SKM-1 (cell line): ENCODE data around the gene ZFP3.
"Not testable (repeated sequence)": the region's sequence is repeated elsewhere in the genome, so short reads cannot be mapped to it uniquely, and the experiment has no call there.

Source experiments
- DNase-seq: peaks from one replicate; lab custom pipeline; 2025; ENCODE audit not compliant: unreplicated experiment; lab: John Stamatoyannopoulos, UW

The ZFP3 gene

GRCh38 chr17:5124125-5124760 is 46.0 kb downstream of the ZFP3 start:
- DNase-seq: not testable (repeated sequence)

GRCh38 chr17:5124896-5125295 is 46.6 kb downstream of the ZFP3 start:
- not testable (repeated sequence) for DNase-seq

GRCh38 chr17:5126719-5127488 is 48.6 kb downstream of the ZFP3 start:
- DNase-seq: no peak

- DNase-seq: no peak
Observed at GRCh38 chr17:5127910-5128309, 49.6 kb downstream of the ZFP3 start.

- not testable (repeated sequence) for DNase-seq
Observed at GRCh38 chr17:5128387-5128786, 50.1 kb downstream of the ZFP3 start.

GRCh38 chr17:5128905-5129535 is 50.8 kb downstream of the ZFP3 start:
- no peak for DNase-seq

- not testable (repeated sequence) for DNase-seq
Observed at GRCh38 chr17:5129770-5130169, 51.5 kb downstream of the ZFP3 start.

- DNase-seq: not testable (repeated sequence)
Observed at GRCh38 chr17:5130261-5130660, 52.0 kb downstream of the ZFP3 start.

- not testable (repeated sequence) for DNase-seq
Observed at GRCh38 chr17:5130687-5131086, 52.4 kb downstream of the ZFP3 start.

GRCh38 chr17:5131146-5131715 is 53.0 kb downstream of the ZFP3 start:
- no peak for DNase-seq

GRCh38 chr17:5131799-5132502 is 53.7 kb downstream of the ZFP3 start:
- not testable (repeated sequence) for DNase-seq

GRCh38 chr17:5132503-5133225 is 54.4 kb downstream of the ZFP3 start:
- DNase-seq: not testable (repeated sequence)

- DNase-seq: no peak
Observed at GRCh38 chr17:5133311-5133710, 55.0 kb downstream of the ZFP3 start.

GRCh38 chr17:5133961-5134360 is 55.7 kb downstream of the ZFP3 start:
- DNase-seq: not testable (repeated sequence)

- DNase-seq: not testable (repeated sequence)
Observed at GRCh38 chr17:5134571-5134970, 56.3 kb downstream of the ZFP3 start.

GRCh38 chr17:5135131-5135712 is 57.0 kb downstream of the ZFP3 start:
- not testable (repeated sequence) for DNase-seq

GRCh38 chr17:5135726-5136579 is 57.7 kb downstream of the ZFP3 start:
- DNase-seq: no peak

- DNase-seq: not testable (repeated sequence)
Observed at GRCh38 chr17:5136580-5137412, 58.5 kb downstream of the ZFP3 start.
